HG03196 (cell line): ENCODE measurements around the gene ANO4.

Source experiments
- ATAC-seq: cut with Tn5 transposase; IDR thresholded peaks from one replicate; pipeline ENCODE4 v1.9.1; 2021; ENCODE audit not compliant: unreplicated experiment

The ANO4 gene

GRCh38 chr12:100801320-100801719, 6.7 kb downstream of the ANO4 start:
- ATAC-seq = no peak

- no peak for ATAC-seq
Measured at GRCh38 chr12:100808777-100809176, 14.2 kb downstream of the ANO4 start.

GRCh38 chr12:100820314-100820713, 25.7 kb downstream of the ANO4 start:
- ATAC-seq = no peak

- ATAC-seq = no peak
Measured at GRCh38 chr12:100823963-100824362, 29.4 kb downstream of the ANO4 start.

- ATAC-seq = no peak
Measured at GRCh38 chr12:100824476-100824875, 29.9 kb downstream of the ANO4 start.

- no peak for ATAC-seq
Measured at GRCh38 chr12:100826323-100826722, 31.7 kb downstream of the ANO4 start.

GRCh38 chr12:100827901-100828520, 33.4 kb downstream of the ANO4 start:
- no peak for ATAC-seq

- ATAC-seq = no peak
Measured at GRCh38 chr12:100830003-100830795, 35.6 kb downstream of the ANO4 start.

- ATAC-seq = no peak
Measured at GRCh38 chr12:100833282-100833681, 38.7 kb downstream of the ANO4 start.

GRCh38 chr12:100840748-100841147, 46.2 kb downstream of the ANO4 start:
- ATAC-seq = no peak

GRCh38 chr12:100842156-100842555, 47.6 kb downstream of the ANO4 start:
- no peak for ATAC-seq

GRCh38 chr12:100843061-100843460, 48.5 kb downstream of the ANO4 start:
- ATAC-seq = no peak

GRCh38 chr12:100845095-100845494, 50.5 kb downstream of the ANO4 start:
- ATAC-seq = no peak

GRCh38 chr12:100851637-100852036, 57.1 kb downstream of the ANO4 start:
- no peak for ATAC-seq

GRCh38 chr12:100857418-100857817, 62.8 kb downstream of the ANO4 start:
- no peak for ATAC-seq

- no peak for ATAC-seq
Measured at GRCh38 chr12:100857971-100858370, 63.4 kb downstream of the ANO4 start.

- no peak for ATAC-seq
Measured at GRCh38 chr12:100858656-100859055, 64.1 kb downstream of the ANO4 start.

GRCh38 chr12:100859063-100859627, 64.6 kb downstream of the ANO4 start:
- no peak for ATAC-seq

- no peak for ATAC-seq
Measured at GRCh38 chr12:100860611-100861010, 66.0 kb downstream of the ANO4 start.

- no peak for ATAC-seq
Measured at GRCh38 chr12:100862676-100863075, 68.1 kb downstream of the ANO4 start.

- ATAC-seq = no peak
Measured at GRCh38 chr12:100864366-100864765, 69.8 kb downstream of the ANO4 start.

- ATAC-seq = no peak
Measured at GRCh38 chr12:100867639-100868393, 73.2 kb downstream of the ANO4 start.
